Activated CD8-positive, alpha-beta T cell treated with anti-CD3 and anti-CD28 coated beads, Interleukin-2, amount 10 ng/mL, durations not matched to agents 7 days and 5 days (primary cell): ENCODE data around the gene LUC7L. TPM values are rescaled to one million over a fixed set of nuclear protein-coding genes. Genes with fewer than 3 reads are reported as not detected.
A peak's percentile ranks its signal among the peaks of the same experiment; 100 is the strongest.
"Not testable (repeated sequence)": the region's sequence is repeated elsewhere in the genome, so short reads cannot be mapped to it uniquely, and the experiment has no call there.

ENCODE experiments used
- ATAC-seq: fragments of 150-1000 bp; cut with Tn5 transposase; one replicate; pipeline ENCODE4 v1.10.0; 2021; ENCODE audit warnings: moderate library complexity
- CTCF ChIA-PET: fragments of 350-600 bp; sonication (Branson Sonifier 250); formaldehyde crosslinking; loops from one replicate; lab custom pipeline; 2021; ENCODE audit warnings: antibody characterized with exemption; lab: Charles Lee
- POLR2A ChIA-PET: fragments of 350-600 bp; sonication (Branson Sonifier 250); formaldehyde crosslinking; loops from one replicate; lab custom pipeline; 2021; ENCODE audit warnings: antibody characterized with exemption; lab: Charles Lee
- DNase-seq: peaks from one replicate; pipeline ENCODE4 v3.0.0-alpha.2; 2020
- H3K27ac Mint-ChIP-seq: one replicate; pipeline ENCODE4 v1.8.0; 2021; ENCODE audit warnings: mild to moderate bottlenecking, mixed read lengths
- H3K27me3 Mint-ChIP-seq: one replicate; pipeline ENCODE4 v1.8.0; 2021; ENCODE audit warnings: low read depth, mixed read lengths
- H3K36me3 Mint-ChIP-seq: one replicate; pipeline ENCODE4 v1.8.0; 2021; ENCODE audit warnings: low read depth, mixed read lengths
- H3K4me1 Mint-ChIP-seq: one replicate; pipeline ENCODE4 v1.8.0; 2021; ENCODE audit warnings: low read depth, mixed read lengths
- H3K4me3 Mint-ChIP-seq: one replicate; pipeline ENCODE4 v1.8.0; 2021; ENCODE audit warnings: mild to moderate bottlenecking, mixed read lengths
- H3K9me3 Mint-ChIP-seq: one replicate; pipeline ENCODE4 v1.8.0; 2022; ENCODE audit warnings: mixed read lengths; ENCODE audit not compliant: insufficient read depth
- total RNA-seq, 2 experiments: library from RNA; stranded (reverse); gene quantifications; one replicate each; pipeline ENCODE4 v1.2.3, GENCODE V29; 2021

LUC7L gene
- total RNA-seq, 2 experiments from 2014 or later: 56.1 to 58.4 TPM

- ChIA-PET POLR2A (no interaction called here), CTCF (no interaction called here)
- DNase-seq (no peak), ATAC-seq (no peak)
- no peaks in the 10 kb centered on the region for H3K9me3 Mint-ChIP-seq
- no peak overlapping the region for H3K4me3 Mint-ChIP-seq
- peaks cover 48% of the 10 kb centered on the region for H3K27me3 Mint-ChIP-seq
- H3K4me1 Mint-ChIP-seq: peaks cover 5% of the 10 kb centered on the region
- H3K36me3 Mint-ChIP-seq: no peaks in the 10 kb centered on the region
- H3K27ac Mint-ChIP-seq: no peak overlapping the region
Measured at GRCh38 chr16:166375-167121, 62.7 kb downstream of the LUC7L start.

GRCh38 chr16:165539-166374 is 63.5 kb downstream of the LUC7L start, which contains the start of gene HBM:
Gene HBM, plus strand, starts transcription at chr16:165978. Its CDS starts 20 bp downstream, at chr16:165998.
- peaks cover 5% of the 10 kb centered on the region for H3K4me1 Mint-ChIP-seq
- H3K9me3 Mint-ChIP-seq: no peaks in the 10 kb centered on the region
- no peak for DNase-seq
- no peak within 1 kb of the TSS for H3K27ac Mint-ChIP-seq
- no peaks in the 10 kb centered on the region for H3K36me3 Mint-ChIP-seq
- ChIA-PET CTCF (no interaction called here), POLR2A (no interaction called here)
- H3K27me3 Mint-ChIP-seq: peaks cover 45% of the 10 kb centered on the region
- ATAC-seq: peak; percentile 13
- H3K4me3 Mint-ChIP-seq: peak within 1 kb of the TSS; percentile 31

- peak; percentile 43 for ATAC-seq
- Mint-ChIP-seq H3K27ac (no peak overlapping the region), H3K9me3 (no peaks in the 10 kb centered on the region), H3K27me3 (peaks cover 40% of the 10 kb centered on the region), H3K4me1 (peaks cover 5% of the 10 kb centered on the region), H3K36me3 (no peaks in the 10 kb centered on the region), H3K4me3 (no peak overlapping the region)
- DNase-seq: no peak
- CTCF ChIA-PET: no interaction called here
- POLR2A ChIA-PET: no interaction called here
Measured at GRCh38 chr16:164827-165538, 64.3 kb downstream of the LUC7L start.

GRCh38 chr16:164134-164823 is 65.0 kb downstream of the LUC7L start:
- CTCF ChIA-PET: not testable (repeated sequence)

GRCh38 chr16:163696-164095 is 65.6 kb downstream of the LUC7L start:
- not testable (repeated sequence) for H3K4me3 Mint-ChIP-seq, H3K4me1 Mint-ChIP-seq, H3K36me3 Mint-ChIP-seq

More at GRCh38 chr16:164134-164823, 65.0 kb downstream of the LUC7L start:
- H3K4me3 Mint-ChIP-seq, H3K4me1 Mint-ChIP-seq, H3K27ac Mint-ChIP-seq, H3K36me3 Mint-ChIP-seq, DNase-seq, POLR2A ChIA-PET, H3K9me3 Mint-ChIP-seq: not testable (repeated sequence)
- peaks cover 42% of the 10 kb centered on the region for H3K27me3 Mint-ChIP-seq
- ATAC-seq: peak; percentile 59

GRCh38 chr16:163139-163538 is 66.1 kb downstream of the LUC7L start:
- POLR2A ChIA-PET, H3K4me1 Mint-ChIP-seq, H3K27ac Mint-ChIP-seq, H3K36me3 Mint-ChIP-seq, H3K9me3 Mint-ChIP-seq, H3K4me3 Mint-ChIP-seq, DNase-seq, ATAC-seq, CTCF ChIA-PET: not testable (repeated sequence)
- H3K27me3 Mint-ChIP-seq: peaks cover 40% of the 10 kb centered on the region

More at GRCh38 chr16:163696-164095, 65.6 kb downstream of the LUC7L start:
- DNase-seq, H3K9me3 Mint-ChIP-seq, ATAC-seq, H3K27ac Mint-ChIP-seq, POLR2A ChIA-PET, CTCF ChIA-PET: not testable (repeated sequence)
- peaks cover 41% of the 10 kb centered on the region for H3K27me3 Mint-ChIP-seq

- ATAC-seq (no peak), DNase-seq (no peak)
- Mint-ChIP-seq H3K4me1 (peaks cover 5% of the 10 kb centered on the region), H3K9me3 (no peaks in the 10 kb centered on the region), H3K27ac (no peak overlapping the region), H3K27me3 (peaks cover 37% of the 10 kb centered on the region), H3K36me3 (no peaks in the 10 kb centered on the region), H3K4me3 (no peak overlapping the region)
- CTCF ChIA-PET: interaction anchor here (0.8 to 1.3 kb wide), 2 partner anchors 55 to 96 kb away, joined by 3 to 4 read pairs; no protein-coding TSS in a partner anchor
- POLR2A ChIA-PET: no interaction called here
Measured at GRCh38 chr16:162271-162991, 66.8 kb downstream of the LUC7L start.

- no peak for DNase-seq
- no peaks in the 10 kb centered on the region for H3K36me3 Mint-ChIP-seq
- no peak overlapping the region for H3K27ac Mint-ChIP-seq
- H3K9me3 Mint-ChIP-seq: no peaks in the 10 kb centered on the region
- H3K27me3 Mint-ChIP-seq: peaks cover 30% of the 10 kb centered on the region
- no peak overlapping the region for H3K4me3 Mint-ChIP-seq
- H3K4me1 Mint-ChIP-seq: no peaks in the 10 kb centered on the region
- ChIA-PET CTCF (no interaction called here), POLR2A (no interaction called here)
- ATAC-seq: no peak
Measured at GRCh38 chr16:160691-161190, 68.5 kb downstream of the LUC7L start.

GRCh38 chr16:160242-160641 is 69.0 kb downstream of the LUC7L start:
- peaks cover 29% of the 10 kb centered on the region for H3K27me3 Mint-ChIP-seq
- H3K9me3 Mint-ChIP-seq, ATAC-seq, POLR2A ChIA-PET, DNase-seq, H3K4me3 Mint-ChIP-seq, CTCF ChIA-PET, H3K27ac Mint-ChIP-seq, H3K36me3 Mint-ChIP-seq, H3K4me1 Mint-ChIP-seq: not testable (repeated sequence)

GRCh38 chr16:159136-159849 is 70.0 kb downstream of the LUC7L start:
- DNase-seq (no peak), ATAC-seq (no peak)
- no peaks in the 10 kb centered on the region for H3K36me3 Mint-ChIP-seq
- POLR2A ChIA-PET: no interaction called here
- no peak overlapping the region for H3K4me3 Mint-ChIP-seq
- CTCF ChIA-PET: no interaction called here
- no peak overlapping the region for H3K27ac Mint-ChIP-seq
- H3K27me3 Mint-ChIP-seq: peaks cover 33% of the 10 kb centered on the region
- no peaks in the 10 kb centered on the region for H3K9me3 Mint-ChIP-seq
- peaks cover 7% of the 10 kb centered on the region for H3K4me1 Mint-ChIP-seq
